Transverse colon (tissue), 4 donors: ENCODE measurements around the gene LENG8.
"Not testable (repeated sequence)": the region's sequence is repeated elsewhere in the genome, so short reads cannot be mapped to it uniquely, and the experiment has no call there.

ENCODE experiments used
- POLR2A ChIP-seq: fragments of 450-650 bp; IDR thresholded peaks from one replicate; pipeline ENCODE4 v1.6.1; 2016; ENCODE audit warnings: antibody characterized with exemption, mild to moderate bottlenecking, moderate library complexity
- POLR2AphosphoS5 ChIP-seq, 3 donors: sonication (generic); formaldehyde crosslinking; IDR thresholded peaks; one replicate each; pipeline ENCODE4 v1.6.1; 2016; ENCODE audit warnings: antibody characterized with exemption in 3 of 3
- TF ChIP-seq, protein P1 (sequence below), 5 experiments: fragments of 200-600 bp in 3 of 5; fragments of 450-650 bp in 2 of 5; sonication (generic) in 3 of 5; IDR thresholded peaks; 1 replicate in 2 of 5; 2 replicates in 3 of 5; pipeline ENCODE4 v1.5.1; 2016 to 2017; ENCODE audit warnings: antibody characterized with exemption in 5 of 5, inconsistent platforms in 3 of 5, mild to moderate bottlenecking in 2 of 5, moderate library complexity in 1 of 5

DNA sequence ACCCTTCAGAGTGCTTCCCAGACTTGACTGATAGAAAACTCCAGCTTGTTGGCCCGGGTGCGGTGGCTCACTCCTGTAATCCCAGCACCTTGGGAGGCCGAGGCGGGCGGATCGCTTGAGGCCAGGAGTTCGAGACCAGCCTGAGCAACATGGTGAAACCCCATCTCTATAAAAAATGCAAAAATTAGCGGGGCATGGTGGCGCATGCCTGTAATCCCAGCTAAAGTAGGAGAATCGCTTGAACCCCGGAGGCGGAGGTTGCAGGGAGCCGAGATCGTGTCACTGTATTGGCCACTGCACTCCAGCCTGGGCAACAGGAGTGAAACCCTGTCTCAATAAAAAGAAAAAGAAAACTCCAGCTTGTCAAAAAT, 17.1 kb downstream of the LENG8 start:
- TF ChIP-seq, protein P1, sequence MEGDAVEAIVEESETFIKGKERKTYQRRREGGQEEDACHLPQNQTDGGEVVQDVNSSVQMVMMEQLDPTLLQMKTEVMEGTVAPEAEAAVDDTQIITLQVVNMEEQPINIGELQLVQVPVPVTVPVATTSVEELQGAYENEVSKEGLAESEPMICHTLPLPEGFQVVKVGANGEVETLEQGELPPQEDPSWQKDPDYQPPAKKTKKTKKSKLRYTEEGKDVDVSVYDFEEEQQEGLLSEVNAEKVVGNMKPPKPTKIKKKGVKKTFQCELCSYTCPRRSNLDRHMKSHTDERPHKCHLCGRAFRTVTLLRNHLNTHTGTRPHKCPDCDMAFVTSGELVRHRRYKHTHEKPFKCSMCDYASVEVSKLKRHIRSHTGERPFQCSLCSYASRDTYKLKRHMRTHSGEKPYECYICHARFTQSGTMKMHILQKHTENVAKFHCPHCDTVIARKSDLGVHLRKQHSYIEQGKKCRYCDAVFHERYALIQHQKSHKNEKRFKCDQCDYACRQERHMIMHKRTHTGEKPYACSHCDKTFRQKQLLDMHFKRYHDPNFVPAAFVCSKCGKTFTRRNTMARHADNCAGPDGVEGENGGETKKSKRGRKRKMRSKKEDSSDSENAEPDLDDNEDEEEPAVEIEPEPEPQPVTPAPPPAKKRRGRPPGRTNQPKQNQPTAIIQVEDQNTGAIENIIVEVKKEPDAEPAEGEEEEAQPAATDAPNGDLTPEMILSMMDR (IDR thresholded peaks at IDR 0.05), result not testable (repeated sequence)
- TF ChIP-seq POLR2A, result peak; percentile 3
- not testable (repeated sequence) for TF ChIP-seq POLR2AphosphoS5 (IDR thresholded peaks at IDR 0.05)
